ENCODE data around the gene SKAP2. TPM values are rescaled to one million over a fixed set of nuclear protein-coding genes. Genes with fewer than 3 reads are reported as not detected.

The SKAP2 gene
- polyA plus RNA-seq, 3 donors, result 19.2 to 204 (median 158) TPM

DNA sequence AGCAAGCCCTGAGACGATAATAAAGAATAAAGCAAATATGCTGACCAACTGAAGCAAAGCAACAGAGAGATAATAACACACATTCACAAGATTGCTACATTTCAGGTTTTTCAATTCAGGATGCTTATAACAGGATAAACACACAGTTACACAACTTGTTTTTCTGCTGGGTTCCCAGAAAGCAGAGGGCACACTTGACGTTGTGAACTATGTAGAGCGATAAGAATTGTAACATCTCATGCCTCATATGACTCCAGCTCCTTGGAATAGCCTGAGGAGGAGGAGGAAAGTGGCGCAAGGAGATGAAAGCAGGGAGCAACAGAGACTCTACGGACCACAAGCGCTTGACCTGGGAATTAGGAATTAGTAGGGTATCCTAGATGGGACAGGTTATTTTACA, 201.7 kb downstream of the SKAP2 start:
- Histone ChIP-seq H3K79me2 (ENCODE audit: insufficient read depth, low read length) (no peaks in the 10 kb centered on the region), H3K4me1 (ENCODE audit: control insufficient read depth in 1 of 2, insufficient read depth in 2 of 2, low read length in 2 of 2) (peaks cover 7 to 14% of the 10 kb centered on the region in 2 donors), H2AFZ (ENCODE audit: insufficient read depth, low read depth, low read length, poor library complexity, severe bottlenecking) (no peak overlapping the region), H3K27ac (ENCODE audit: low read depth in 1 of 2, low read length in 2 of 2) (no peak overlapping the region), H3K4me3 (replicated peaks in 1 of 3; ENCODE audit: low read depth in 2 of 3, low read length in 3 of 3) (no peak overlapping the region), H3K36me3 (replicated peaks in 1 of 2; ENCODE audit: control insufficient read depth in 1 of 2, insufficient read depth in 2 of 2, low read length in 2 of 2) (peaks cover 2 to 34% of the 10 kb centered on the region in 2 donors), H3K9me3 (replicated peaks in 1 of 2; ENCODE audit: control insufficient read depth in 1 of 2, insufficient read depth in 1 of 2, low read length in 2 of 2) (no peaks in the 10 kb centered on the region), H3K4me2 (replicated peaks; ENCODE audit: extremely low read depth, low read length, poor library complexity, severe bottlenecking) (no peak overlapping the region), H4K20me1 (ENCODE audit: insufficient read depth, low read length) (no peaks in the 10 kb centered on the region), H3K27me3 (ENCODE audit: control insufficient read depth in 2 of 2, insufficient read depth in 2 of 2, low read length in 2 of 2) (no peaks in the 10 kb centered on the region), H3K9ac (ENCODE audit: insufficient read depth, low read length, poor library complexity, severe bottlenecking) (no peak overlapping the region)
- H3K27ac Mint-ChIP-seq, result no peak overlapping the region
- peaks cover 12% of the 10 kb centered on the region for H3K4me1 Mint-ChIP-seq
- H3K4me3 Mint-ChIP-seq, result no peak overlapping the region
- H3K27me3 Mint-ChIP-seq (ENCODE audit: low read depth in 3 of 3), result no peaks in the 10 kb centered on the region
- intact Hi-C loops (cut with micrococcal nuclease), result loop anchor here (10.0 kb wide), 2 partner anchors 278 to 768 kb away; no protein-coding TSS in a partner anchor
- DNase-seq, result no peak
- TF ChIP-seq CTCF (IDR thresholded peaks at IDR 0.05), result no peak
- H3K36me3 Mint-ChIP-seq, result peaks cover 17 to 22% of the 10 kb centered on the region in 2 donors
- no CpG with 5 or more reads among the region's 6 CpGs for WGBS (ENCODE audit: insufficient coverage)
- no peaks in the 10 kb centered on the region for H3K9me3 Mint-ChIP-seq

- Histone ChIP-seq H3K27ac (ENCODE audit: low read depth in 1 of 2, low read length in 2 of 2) (no peak overlapping the region), H3K36me3 (replicated peaks in 1 of 2; ENCODE audit: control insufficient read depth in 1 of 2, insufficient read depth in 2 of 2, low read length in 2 of 2) (peaks cover 2 to 32% of the 10 kb centered on the region in 2 donors), H4K20me1 (ENCODE audit: insufficient read depth, low read length) (no peaks in the 10 kb centered on the region), H3K4me3 (replicated peaks in 1 of 3; ENCODE audit: low read depth in 2 of 3, low read length in 3 of 3) (no peak overlapping the region), H3K79me2 (ENCODE audit: insufficient read depth, low read length) (no peaks in the 10 kb centered on the region), H3K4me2 (replicated peaks; ENCODE audit: extremely low read depth, low read length, poor library complexity, severe bottlenecking) (no peak overlapping the region), H2AFZ (ENCODE audit: insufficient read depth, low read depth, low read length, poor library complexity, severe bottlenecking) (no peak overlapping the region), H3K4me1 (ENCODE audit: control insufficient read depth in 1 of 2, insufficient read depth in 2 of 2, low read length in 2 of 2) (no peaks in the 10 kb centered on the region), H3K9ac (ENCODE audit: insufficient read depth, low read length, poor library complexity, severe bottlenecking) (no peak overlapping the region), H3K9me3 (replicated peaks in 1 of 2; ENCODE audit: control insufficient read depth in 1 of 2, insufficient read depth in 1 of 2, low read length in 2 of 2) (no peaks in the 10 kb centered on the region), H3K27me3 (ENCODE audit: control insufficient read depth in 2 of 2, insufficient read depth in 2 of 2, low read length in 2 of 2) (no peaks in the 10 kb centered on the region)
- no peak overlapping the region for H3K4me3 Mint-ChIP-seq
- peaks cover 15 to 24% of the 10 kb centered on the region in 2 donors for H3K36me3 Mint-ChIP-seq
- no peaks in the 10 kb centered on the region for H3K27me3 Mint-ChIP-seq (ENCODE audit: low read depth in 3 of 3)
- no peaks in the 10 kb centered on the region for H3K9me3 Mint-ChIP-seq
- intact Hi-C loops (cut with micrococcal nuclease), result no loop called here
- H3K27ac Mint-ChIP-seq, result no peak overlapping the region
- DNase-seq, result no peak
- WGBS (ENCODE audit: insufficient coverage), result no CpG with 5 or more reads among the region's 3 CpGs
- peaks cover 2% of the 10 kb centered on the region for H3K4me1 Mint-ChIP-seq
- no peak for TF ChIP-seq CTCF (IDR thresholded peaks at IDR 0.05)
Measured at GRCh38 chr7:26659121-26659520, 205.3 kb downstream of the SKAP2 start.

Data from CD14-positive monocyte (primary cell).